ENCODE measurements around the gene SULT1A1.
"Not testable (repeated sequence)": the region's sequence is repeated elsewhere in the genome, so short reads cannot be mapped to it uniquely, and the experiment has no call there.

Gene SULT1A1

DNA sequence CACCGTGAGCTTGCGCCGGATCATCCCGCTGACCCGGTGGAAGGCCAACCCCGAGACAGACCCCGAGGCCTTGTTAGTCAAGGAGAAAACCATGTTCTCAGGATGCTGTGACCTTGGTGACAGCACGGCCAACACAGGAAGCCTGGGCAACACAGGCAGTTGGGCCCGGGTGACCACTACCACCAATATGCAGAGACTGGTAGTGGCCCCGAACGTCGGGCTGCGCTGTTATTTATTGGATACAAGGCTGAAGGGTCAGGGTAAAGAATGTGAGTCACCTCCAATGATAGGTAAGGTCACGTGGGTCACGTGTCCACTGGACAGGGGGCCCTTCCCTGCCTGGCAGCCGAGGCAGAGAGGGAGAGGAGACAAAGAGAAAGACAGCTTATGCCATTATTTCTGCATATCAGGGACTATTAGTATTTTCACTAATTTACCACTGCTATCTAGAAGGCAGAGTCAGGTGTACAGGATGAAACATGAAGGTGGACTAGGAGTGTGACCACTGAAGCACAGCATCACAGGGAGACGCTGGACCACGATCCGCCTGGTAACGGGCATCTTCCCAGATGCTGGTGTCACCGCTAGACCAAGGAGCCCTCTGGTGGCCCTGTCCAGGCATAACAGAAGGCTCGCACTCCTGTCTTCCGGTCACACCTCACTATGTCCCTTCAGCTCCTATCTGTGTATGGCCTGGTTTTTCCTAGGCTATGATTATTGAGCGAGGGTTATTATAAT is 5.8 kb upstream of the SULT1A1 start:
- DNase-seq; ATAC-seq (replicated peaks); H3K27ac Mint-ChIP-seq; H3K36me3 Mint-ChIP-seq; H3K9me3 Mint-ChIP-seq; H3K4me3 Mint-ChIP-seq; H3K27me3 Mint-ChIP-seq: not testable (repeated sequence)
- H3K4me1 Mint-ChIP-seq, result peaks cover 6 to 10% of the 10 kb centered on the region in 2 donors

- H3K9me3 Mint-ChIP-seq; H3K27me3 Mint-ChIP-seq; H3K36me3 Mint-ChIP-seq; ATAC-seq (replicated peaks); H3K27ac Mint-ChIP-seq; H3K4me3 Mint-ChIP-seq; DNase-seq: not testable (repeated sequence)
- peaks cover 13 to 18% of the 10 kb centered on the region in 2 donors for H3K4me1 Mint-ChIP-seq
Observed at GRCh38 chr16:28614561-28614960, 4.7 kb upstream of the SULT1A1 start.

DNA sequence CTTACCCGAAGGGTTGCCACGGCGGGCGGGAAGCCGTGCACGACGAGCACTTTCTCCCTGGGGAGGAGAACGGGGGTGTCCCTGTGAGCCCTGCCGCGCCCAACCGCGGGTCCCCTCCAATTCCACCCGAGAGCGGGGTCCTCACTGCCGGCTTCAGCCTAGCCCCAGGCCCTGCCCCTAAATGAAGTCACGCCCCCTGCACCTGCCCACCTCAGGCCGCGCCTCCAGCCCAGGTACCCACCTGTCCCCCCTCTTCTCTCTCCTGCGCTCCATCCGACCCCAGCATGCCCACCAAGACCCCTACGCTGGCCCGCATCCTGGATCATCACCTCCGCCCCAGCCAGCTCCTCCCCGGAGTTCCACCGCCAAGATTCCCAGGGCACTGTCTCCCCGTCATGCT is 4.1 kb upstream of the SULT1A1 start:
- H3K36me3 Mint-ChIP-seq, H3K27ac Mint-ChIP-seq, DNase-seq, H3K27me3 Mint-ChIP-seq, H3K4me3 Mint-ChIP-seq, H3K9me3 Mint-ChIP-seq: not testable (repeated sequence)
- peaks cover 14 to 19% of the 10 kb centered on the region in 2 donors for H3K4me1 Mint-ChIP-seq
- peak in 1 of 2 donors; percentile 21 for ATAC-seq (replicated peaks)

- peaks cover 10 to 14% of the 10 kb centered on the region in 2 donors for H3K4me1 Mint-ChIP-seq
- DNase-seq, H3K4me3 Mint-ChIP-seq, H3K9me3 Mint-ChIP-seq, H3K36me3 Mint-ChIP-seq, H3K27me3 Mint-ChIP-seq, H3K27ac Mint-ChIP-seq: not testable (repeated sequence)
- peak; percentile 75 to 80 for ATAC-seq (replicated peaks)
Observed at GRCh38 chr16:28612359-28613280, 2.8 kb upstream of the SULT1A1 start.

GRCh38 chr16:28610595-28611191 is 849 bp upstream of the SULT1A1 start:
- no peak for DNase-seq
- peak overlapping the region; percentile 14 for H3K27ac Mint-ChIP-seq
- H3K36me3 Mint-ChIP-seq, result peaks cover 0 to 3% of the 10 kb centered on the region in 2 donors
- no peak overlapping the region for H3K4me3 Mint-ChIP-seq
- H3K27me3 Mint-ChIP-seq, result no peaks in the 10 kb centered on the region
- H3K9me3 Mint-ChIP-seq, result no peaks in the 10 kb centered on the region
- ATAC-seq (replicated peaks), result no peak
- H3K4me1 Mint-ChIP-seq, result peaks cover 10% of the 10 kb centered on the region in 2 donors

DNA sequence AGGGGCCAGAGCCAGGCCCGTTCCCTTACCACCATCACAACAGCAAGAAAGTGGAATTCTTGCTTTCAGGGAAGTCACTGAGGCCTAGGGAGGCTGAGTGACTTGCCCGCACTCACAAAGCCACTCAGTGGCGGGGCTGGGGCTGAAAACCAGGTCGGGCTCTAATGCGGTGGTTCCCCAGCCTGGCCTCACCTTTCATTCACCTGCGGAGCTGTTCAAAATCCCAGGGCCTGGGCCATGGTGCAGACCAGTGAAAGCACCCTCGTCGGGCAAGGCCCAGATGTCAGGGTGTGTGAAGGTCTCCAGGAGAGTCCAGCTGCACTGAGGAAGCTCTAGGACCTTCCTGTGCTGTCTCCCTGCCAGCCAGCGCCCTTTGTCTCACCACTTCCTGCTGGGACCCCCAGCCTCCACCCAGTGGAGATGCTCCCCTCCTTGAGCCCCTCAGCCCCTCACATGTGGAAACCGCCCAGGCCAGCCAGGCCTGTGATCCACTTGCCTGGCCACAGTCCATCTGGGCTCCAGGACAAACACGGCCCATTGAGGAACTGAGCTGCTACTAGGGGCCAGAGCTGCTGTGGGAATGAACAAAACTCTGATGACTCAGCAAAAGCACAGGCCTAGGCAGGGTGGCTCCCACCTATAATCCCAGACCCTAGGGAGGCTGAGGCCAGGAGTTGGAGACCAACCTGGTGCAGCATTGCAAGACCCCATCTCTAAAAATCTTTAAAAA is 812 bp downstream of the SULT1A1 start:
- not testable (repeated sequence) for ATAC-seq (replicated peaks); H3K36me3 Mint-ChIP-seq; DNase-seq; H3K4me3 Mint-ChIP-seq; H3K27ac Mint-ChIP-seq; H3K9me3 Mint-ChIP-seq; H3K27me3 Mint-ChIP-seq
- peaks cover 10% of the 10 kb centered on the region in 2 donors for H3K4me1 Mint-ChIP-seq

- not testable (repeated sequence) for H3K4me3 Mint-ChIP-seq; H3K27ac Mint-ChIP-seq; H3K9me3 Mint-ChIP-seq; H3K27me3 Mint-ChIP-seq; DNase-seq; H3K36me3 Mint-ChIP-seq; ATAC-seq (replicated peaks)
- peaks cover 10% of the 10 kb centered on the region in 2 donors for H3K4me1 Mint-ChIP-seq
Observed at GRCh38 chr16:28608496-28608808, 1.4 kb downstream of the SULT1A1 start.

DNA sequence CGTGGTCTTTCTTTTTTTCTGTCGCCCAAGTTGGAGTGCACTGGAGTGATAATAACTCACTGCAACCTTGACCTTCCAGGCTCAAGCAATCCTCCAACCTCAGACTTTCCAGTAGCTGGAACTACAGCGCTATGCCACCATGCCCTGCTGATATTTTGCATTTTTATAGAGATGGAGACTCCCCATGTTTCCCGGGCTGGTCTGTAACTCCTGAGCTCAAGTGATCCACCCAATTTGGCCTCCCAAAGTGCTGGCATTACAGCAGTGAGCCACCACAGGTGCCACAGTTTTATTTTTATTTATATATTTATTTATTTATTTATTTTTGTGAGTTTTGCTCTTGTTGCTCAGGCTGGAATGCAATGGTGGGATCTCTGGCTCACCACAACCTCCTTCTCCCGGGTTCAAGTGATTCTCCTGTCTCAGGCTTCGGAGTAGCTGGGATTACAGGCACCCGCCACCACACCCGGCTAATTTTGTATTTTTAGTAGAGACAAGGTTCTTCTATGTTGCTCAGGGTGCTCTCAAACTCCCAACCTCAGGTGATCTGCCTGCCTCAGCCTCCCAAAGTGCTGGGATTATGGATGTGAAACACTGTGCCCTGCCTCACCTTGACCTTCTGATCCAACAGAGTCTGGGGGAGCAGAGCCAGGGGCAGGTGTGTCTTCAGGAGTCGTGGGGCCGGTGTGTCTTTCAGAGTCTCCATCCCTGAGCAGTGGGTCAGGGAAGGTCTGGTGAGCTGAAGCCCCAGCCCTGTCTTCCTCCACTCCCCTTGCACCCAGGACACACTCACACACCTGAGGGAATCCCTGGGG is 2.0 kb downstream of the SULT1A1 start:
- not testable (repeated sequence) for H3K4me3 Mint-ChIP-seq; DNase-seq; H3K9me3 Mint-ChIP-seq; ATAC-seq (replicated peaks); H3K36me3 Mint-ChIP-seq; H3K27ac Mint-ChIP-seq; H3K27me3 Mint-ChIP-seq
- H3K4me1 Mint-ChIP-seq, result peaks cover 10% of the 10 kb centered on the region in 2 donors

- no peaks in the 10 kb centered on the region for H3K9me3 Mint-ChIP-seq
- no peaks in the 10 kb centered on the region for H3K27me3 Mint-ChIP-seq
- no peak for DNase-seq
- peaks cover 10 to 13% of the 10 kb centered on the region in 2 donors for H3K4me1 Mint-ChIP-seq
- H3K27ac Mint-ChIP-seq, result no peak overlapping the region
- ATAC-seq (replicated peaks), result no peak
- H3K4me3 Mint-ChIP-seq, result no peak overlapping the region
- peaks cover 0 to 3% of the 10 kb centered on the region in 2 donors for H3K36me3 Mint-ChIP-seq
Observed at GRCh38 chr16:28607116-28607623, 2.7 kb downstream of the SULT1A1 start.

DNA sequence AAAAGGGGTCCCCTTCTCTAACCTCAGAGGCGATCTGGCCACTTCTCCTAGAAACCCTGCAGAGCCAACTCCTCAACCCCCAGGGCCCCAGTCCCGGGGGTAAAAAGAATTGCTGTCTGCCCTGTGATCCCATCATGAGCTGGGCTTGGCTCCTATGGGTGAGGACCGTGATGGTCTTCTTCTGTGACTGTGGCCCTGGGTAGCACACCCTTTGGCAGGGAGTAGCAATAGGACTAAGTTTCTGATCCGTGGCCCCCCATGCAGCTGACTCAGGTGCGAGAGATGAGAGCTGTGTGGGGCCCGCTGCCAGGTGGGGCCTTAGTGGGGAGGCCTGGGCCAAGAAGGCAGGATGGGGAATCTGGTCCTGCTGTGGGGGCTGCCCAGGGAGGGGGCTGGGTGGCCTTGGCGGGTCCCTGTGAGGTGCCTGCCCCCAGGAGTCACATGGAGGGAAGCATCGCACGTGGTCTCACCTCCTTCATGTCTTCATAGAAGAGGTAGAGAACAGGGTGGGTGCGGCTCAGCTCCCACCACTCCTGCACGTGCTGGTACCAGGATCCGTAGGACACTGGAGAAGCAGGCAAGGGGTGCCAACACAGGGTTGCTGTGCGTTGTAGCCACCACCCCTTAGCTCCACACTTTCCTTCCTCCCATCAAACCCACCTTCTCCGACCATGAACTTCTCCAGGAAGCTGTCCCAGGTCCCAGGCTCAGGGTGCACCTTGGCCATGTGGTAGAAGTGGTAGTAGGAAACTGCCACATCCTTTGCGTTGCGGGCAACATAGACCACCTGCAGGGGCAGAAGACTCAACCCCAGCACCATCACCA is 3.3 kb downstream of the SULT1A1 start:
- H3K9me3 Mint-ChIP-seq, result no peaks in the 10 kb centered on the region
- H3K36me3 Mint-ChIP-seq, result peaks cover 0 to 3% of the 10 kb centered on the region in 2 donors
- peaks cover 10 to 14% of the 10 kb centered on the region in 2 donors for H3K4me1 Mint-ChIP-seq
- no peak overlapping the region for H3K27ac Mint-ChIP-seq
- DNase-seq (no peak), ATAC-seq (replicated peaks) (no peak)
- H3K4me3 Mint-ChIP-seq, result no peak overlapping the region
- H3K27me3 Mint-ChIP-seq, result peaks cover 0 to under 1% of the 10 kb centered on the region in 2 donors

- Mint-ChIP-seq H3K9me3 (no peaks in the 10 kb centered on the region), H3K4me1 (peaks cover 0 to 5% of the 10 kb centered on the region in 2 donors), H3K36me3 (no peaks in the 10 kb centered on the region), H3K27me3 (peaks cover 0 to 4% of the 10 kb centered on the region in 2 donors), H3K27ac (no peak overlapping the region), H3K4me3 (no peak overlapping the region)
- DNase-seq (no peak), ATAC-seq (replicated peaks) (no peak)
Observed at GRCh38 chr16:28604186-28604565, 5.7 kb downstream of the SULT1A1 start.

- H3K4me3 Mint-ChIP-seq, result no peak overlapping the region
- no peak for ATAC-seq (replicated peaks)
Observed at GRCh38 chr16:28603381-28604185, 6.3 kb downstream of the SULT1A1 start.

More at GRCh38 chr16:28603381-28604185, 6.3 kb downstream of the SULT1A1 start:
- no peak overlapping the region for H3K27ac Mint-ChIP-seq
- H3K36me3 Mint-ChIP-seq, result no peaks in the 10 kb centered on the region
- peaks cover 0 to 5% of the 10 kb centered on the region in 2 donors for H3K4me1 Mint-ChIP-seq
- no peak for DNase-seq
- peaks cover 0 to 4% of the 10 kb centered on the region in 2 donors for H3K27me3 Mint-ChIP-seq
- no peaks in the 10 kb centered on the region for H3K9me3 Mint-ChIP-seq
